Ectodermal cell (in vitro differentiated cells): Measurements from ENCODE around the gene ST7. TPM values are rescaled to one million over a fixed set of nuclear protein-coding genes. Genes with fewer than 3 reads are reported as not detected.

ENCODE experiments used
- H3K27ac ChIP-seq: 2 replicates; pipeline ENCODE4 v1.7.0; 2013; ENCODE audit warnings: mild to moderate bottlenecking, low read depth, low read length; ENCODE audit not compliant: insufficient read depth, poor library complexity, severe bottlenecking
- H3K27me3 ChIP-seq: 2 replicates; pipeline ENCODE4 v1.7.0; 2013; ENCODE audit warnings: mild to moderate bottlenecking, low read length; ENCODE audit not compliant: insufficient read depth, control insufficient read depth, poor library complexity, severe bottlenecking
- H3K36me3 ChIP-seq: one replicate; pipeline ENCODE4 v1.7.0; 2013; ENCODE audit warnings: low read length; ENCODE audit not compliant: control insufficient read depth, insufficient read depth
- H3K4me1 ChIP-seq: one replicate; pipeline ENCODE4 v1.7.0; 2013; ENCODE audit warnings: low read length; ENCODE audit not compliant: control insufficient read depth, insufficient read depth
- H3K4me3 ChIP-seq: 2 replicates; pipeline ENCODE4 v1.7.0; 2013; ENCODE audit warnings: low read depth, low read length, control low read depth; ENCODE audit not compliant: insufficient read depth
- H3K9me3 ChIP-seq: 2 replicates; pipeline ENCODE4 v1.7.0; 2013; ENCODE audit warnings: mild to moderate bottlenecking, low read length, moderate library complexity; ENCODE audit not compliant: control insufficient read depth
- WGBS, 2 experiments: methylation state at CpG; one replicate each; pipeline ENCODE4 v1.1.7; 2013; ENCODE audit warnings: missing lambda C conversion rate in 2 of 2; 5-methylcytosine and 5-hydroxymethylcytosine counted together
- polyA plus RNA-seq, 4 experiments: library from polyadenylated mRNA; stranded (reverse); fragments of 50-300 nt; gene quantifications; one replicate each; pipeline ENCODE4 v1.2.3, GENCODE V29; 2013

The ST7 gene, protein sequence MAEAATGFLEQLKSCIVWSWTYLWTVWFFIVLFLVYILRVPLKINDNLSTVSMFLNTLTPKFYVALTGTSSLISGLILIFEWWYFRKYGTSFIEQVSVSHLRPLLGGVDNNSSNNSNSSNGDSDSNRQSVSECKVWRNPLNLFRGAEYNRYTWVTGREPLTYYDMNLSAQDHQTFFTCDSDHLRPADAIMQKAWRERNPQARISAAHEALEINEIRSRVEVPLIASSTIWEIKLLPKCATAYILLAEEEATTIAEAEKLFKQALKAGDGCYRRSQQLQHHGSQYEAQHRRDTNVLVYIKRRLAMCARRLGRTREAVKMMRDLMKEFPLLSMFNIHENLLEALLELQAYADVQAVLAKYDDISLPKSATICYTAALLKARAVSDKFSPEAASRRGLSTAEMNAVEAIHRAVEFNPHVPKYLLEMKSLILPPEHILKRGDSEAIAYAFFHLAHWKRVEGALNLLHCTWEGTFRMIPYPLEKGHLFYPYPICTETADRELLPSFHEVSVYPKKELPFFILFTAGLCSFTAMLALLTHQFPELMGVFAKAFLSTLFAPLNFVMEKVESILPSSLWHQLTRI
- 8.7 TPM for polyA plus RNA-seq (2013, experiment 1 of 4)
- polyA plus RNA-seq (2013, experiment 2 of 4) = 10.1 TPM
- 7.3 TPM for polyA plus RNA-seq (2013, experiment 3 of 4)
- polyA plus RNA-seq (2013, experiment 4 of 4) = 10.2 TPM

DNA sequence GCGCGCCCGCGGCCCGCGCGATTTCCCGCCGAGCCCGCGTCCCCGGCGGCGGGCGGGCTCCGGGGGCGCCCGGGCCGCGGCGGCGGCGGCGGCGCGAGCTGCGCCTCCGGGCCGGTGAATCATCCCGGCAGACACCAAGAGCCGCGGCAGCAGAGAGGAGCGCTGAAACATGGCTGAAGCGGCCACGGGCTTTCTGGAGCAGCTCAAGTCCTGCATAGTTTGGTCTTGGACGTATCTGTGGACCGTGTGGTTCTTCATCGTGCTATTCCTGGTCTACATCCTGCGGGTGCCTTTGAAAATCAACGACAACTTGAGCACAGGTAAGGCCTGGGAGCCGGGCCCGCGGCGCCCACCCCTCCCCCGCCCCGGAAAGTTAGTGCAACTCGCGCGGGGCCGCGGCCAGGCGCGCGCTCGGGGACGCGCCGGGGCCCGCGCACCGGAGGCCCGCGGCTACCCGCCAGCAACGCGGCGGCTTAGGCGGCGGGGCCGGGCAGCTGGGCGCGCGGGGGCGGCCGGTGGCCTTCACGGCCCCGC is at the start of gene ST7:
Gene ST7 (plus strand): TSS at position 130 of the 534 bp plus-strand sequence. CDS start 40 bp downstream, at position 170.
- no peaks in the 10 kb centered on the region for H3K27me3 ChIP-seq
- H3K4me1 ChIP-seq = peaks cover 5% of the 10 kb centered on the region
- H3K9me3 ChIP-seq = no peaks in the 10 kb centered on the region
- H3K27ac ChIP-seq = peak within 1 kb of the TSS; percentile 92
- WGBS, 2 experiments = 0% methylated on average over 77 of the region's 77 CpGs
- peak within 1 kb of the TSS; percentile 88 for H3K4me3 ChIP-seq
- H3K36me3 ChIP-seq = no peaks in the 10 kb centered on the region

DNA sequence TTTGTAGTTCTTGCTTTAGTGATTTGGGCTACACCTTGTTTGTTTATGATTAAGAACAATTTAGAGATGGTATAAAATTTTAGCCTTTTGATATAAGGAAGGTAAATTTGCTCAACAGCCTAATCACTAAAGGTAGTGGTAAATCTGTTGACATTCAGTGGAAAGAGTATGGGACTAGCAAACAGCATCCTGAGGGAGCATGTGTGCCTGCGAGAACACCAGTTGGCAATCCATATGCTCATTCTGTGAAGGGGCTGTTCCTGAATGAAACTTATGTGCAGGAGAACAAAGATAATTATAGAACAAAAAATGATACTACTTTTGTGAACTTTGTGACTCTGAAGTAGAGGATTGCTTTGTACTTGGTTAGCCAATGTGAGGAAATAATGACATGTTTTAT is 46.9 kb upstream of the ST7 start:
- Histone ChIP-seq H3K4me3 (no peak overlapping the region), H3K27ac (no peak overlapping the region), H3K9me3 (no peaks in the 10 kb centered on the region), H3K4me1 (peaks cover 4% of the 10 kb centered on the region), H3K27me3 (no peaks in the 10 kb centered on the region), H3K36me3 (peaks cover 11% of the 10 kb centered on the region)
- WGBS, 2 experiments = 92 to 100% methylated on average over 1 of the region's 1 CpG

DNA sequence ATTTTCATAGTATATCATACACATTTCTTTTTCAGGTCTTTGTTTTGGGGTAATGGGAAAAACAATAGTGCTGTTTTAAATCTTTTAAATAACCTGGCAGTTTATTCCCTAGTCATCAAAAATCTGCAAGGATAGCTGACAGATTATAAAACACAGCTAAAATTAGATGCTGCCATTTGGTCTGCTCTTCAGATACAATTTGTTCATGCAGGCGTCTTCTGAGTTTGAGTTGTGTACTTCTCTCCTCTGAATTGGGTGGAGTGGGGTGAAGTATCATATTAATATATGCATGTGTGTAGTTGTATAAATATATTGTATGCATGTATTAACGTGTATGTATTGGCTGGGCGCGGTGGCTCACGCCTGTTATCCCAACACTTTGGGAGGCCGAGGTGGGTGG is 42.9 kb upstream of the ST7 start:
- Histone ChIP-seq H3K36me3 (peaks cover 33% of the 10 kb centered on the region), H3K4me1 (peaks cover 2% of the 10 kb centered on the region), H3K27me3 (no peaks in the 10 kb centered on the region), H3K4me3 (no peak overlapping the region), H3K9me3 (no peaks in the 10 kb centered on the region), H3K27ac (no peak overlapping the region)
- WGBS, 2 experiments = 82 to 88% methylated on average over 6 of the region's 6 CpGs

DNA sequence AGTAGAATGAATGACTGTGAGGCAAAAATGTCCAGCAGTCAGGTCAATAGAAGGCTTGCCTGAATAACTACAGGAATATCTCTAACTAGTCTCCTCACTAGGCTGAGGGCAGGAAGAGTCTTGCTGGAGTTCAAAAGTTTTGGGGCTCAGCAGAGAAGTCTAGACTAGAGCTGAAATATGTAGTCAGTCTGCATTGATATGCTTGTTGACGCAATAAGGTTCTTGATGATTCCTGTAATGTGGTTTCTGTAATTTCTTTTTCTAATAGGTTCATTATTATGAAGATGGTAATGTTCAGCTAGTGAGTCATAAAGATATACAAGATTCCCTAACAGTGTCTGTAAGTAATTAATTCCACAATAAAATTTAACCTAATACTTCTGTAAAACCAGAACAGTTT is 41.5 kb upstream of the ST7 start:
- Histone ChIP-seq H3K27ac (no peak overlapping the region), H3K36me3 (peaks cover 33% of the 10 kb centered on the region)
- 89 to 92% methylated on average over 1 of the region's 1 CpG for WGBS, 2 experiments

DNA sequence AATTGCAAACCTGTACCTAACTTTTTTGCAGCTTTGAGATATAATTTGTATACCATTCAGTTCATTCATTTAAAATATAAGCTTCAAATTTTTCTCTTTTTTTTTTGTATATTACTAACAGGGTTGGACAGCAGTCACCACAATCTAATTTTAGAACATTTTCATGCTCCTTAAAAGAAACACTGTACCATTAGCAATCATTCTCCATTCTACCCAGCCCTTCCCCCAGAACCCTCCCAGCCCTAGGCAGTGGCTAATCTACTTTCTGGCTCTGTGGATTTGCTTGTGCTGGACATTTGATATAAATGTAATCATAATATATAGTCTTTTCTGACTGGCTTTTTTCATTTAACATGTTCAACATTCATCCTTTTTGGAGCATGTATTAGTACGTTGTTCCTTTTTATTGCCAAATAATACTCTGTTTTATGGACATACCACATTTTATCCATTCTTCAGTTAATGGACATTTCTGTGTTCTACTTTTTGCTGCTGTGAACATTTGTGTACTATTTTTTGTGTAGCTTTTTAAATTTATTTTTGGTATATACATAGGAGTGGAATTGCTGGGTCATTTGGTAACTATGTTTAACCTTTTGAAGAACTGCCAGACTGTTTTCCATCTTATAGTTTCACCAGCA is 40.9 kb upstream of the ST7 start:
- H3K36me3 ChIP-seq = peaks cover 33% of the 10 kb centered on the region
- H3K27ac ChIP-seq = no peak overlapping the region
- WGBS, 2 experiments = 100% methylated on average over 1 of the region's 1 CpG
- H3K4me1 ChIP-seq = no peaks in the 10 kb centered on the region
- no peaks in the 10 kb centered on the region for H3K27me3 ChIP-seq
- no peaks in the 10 kb centered on the region for H3K9me3 ChIP-seq
- no peak overlapping the region for H3K4me3 ChIP-seq

More for the DNA sequence above, 41.5 kb upstream of the ST7 start:
- Histone ChIP-seq H3K4me3 (no peak overlapping the region), H3K4me1 (no peaks in the 10 kb centered on the region), H3K9me3 (no peaks in the 10 kb centered on the region), H3K27me3 (no peaks in the 10 kb centered on the region)

DNA sequence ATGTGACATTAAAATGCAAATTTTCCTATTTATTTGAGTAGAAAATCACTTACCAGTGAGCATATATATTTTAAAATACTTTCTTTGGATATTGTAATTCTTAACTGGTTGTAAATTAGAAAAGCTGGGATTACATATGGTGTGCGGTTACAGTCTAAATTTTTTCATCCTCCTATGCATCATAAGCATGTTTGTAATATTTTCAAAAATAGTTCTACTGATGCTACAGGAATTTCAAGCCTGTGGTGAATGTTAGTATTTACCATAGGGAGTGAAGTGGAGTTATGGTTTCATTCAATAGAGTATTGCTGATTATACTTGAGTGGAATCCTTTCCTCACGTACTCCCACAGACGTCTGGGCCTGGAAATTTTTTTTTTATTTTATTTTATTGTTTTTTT is 34.6 kb upstream of the ST7 start:
- Histone ChIP-seq H3K36me3 (peaks cover 14% of the 10 kb centered on the region), H3K4me1 (no peaks in the 10 kb centered on the region), H3K4me3 (no peak overlapping the region), H3K27me3 (no peaks in the 10 kb centered on the region), H3K9me3 (no peaks in the 10 kb centered on the region), H3K27ac (no peak overlapping the region)
- WGBS, 2 experiments = no CpG with 5 or more reads among the region's 3 CpGs

DNA sequence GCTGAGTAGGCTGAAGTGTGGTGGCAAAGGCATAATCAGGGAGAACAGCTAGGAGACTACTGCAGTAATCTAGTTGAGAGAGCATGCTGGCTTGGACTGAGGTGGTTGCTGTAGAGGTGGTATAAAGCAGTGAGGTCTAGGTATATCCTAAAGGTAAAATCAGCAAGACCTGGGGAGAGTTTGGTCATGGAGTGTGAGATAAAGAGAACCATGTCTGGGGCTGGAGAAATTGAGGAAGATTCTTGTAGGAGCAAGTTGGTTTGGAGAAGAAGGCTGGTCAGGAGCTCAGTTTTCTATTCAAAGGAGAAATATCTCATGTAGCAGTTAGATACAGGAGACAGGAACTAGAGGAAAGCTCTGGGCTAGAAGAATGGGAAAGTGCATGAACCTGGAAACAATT is 32.9 kb upstream of the ST7 start:
- H3K27ac ChIP-seq = no peak overlapping the region

DNA sequence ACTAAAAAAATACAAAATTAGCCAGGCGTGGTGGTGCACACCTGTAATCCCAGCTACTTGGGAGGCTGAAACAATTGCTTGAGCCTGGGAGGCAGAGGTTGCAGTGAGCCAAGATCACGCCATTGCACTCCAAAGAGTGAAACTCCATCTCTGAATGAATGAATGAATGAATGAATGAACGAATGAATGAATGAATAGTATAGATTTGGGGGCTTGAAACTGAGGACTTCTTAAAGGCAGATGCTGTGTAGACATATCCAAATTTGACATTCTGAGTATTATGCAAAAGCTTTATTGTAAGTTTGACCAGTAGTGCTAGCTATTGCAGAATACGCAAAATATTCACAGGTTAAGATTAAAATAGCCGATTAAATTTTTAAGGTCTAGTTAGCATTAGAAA is 30.8 kb upstream of the ST7 start:
- H3K36me3 ChIP-seq = peaks cover 6% of the 10 kb centered on the region
- H3K4me1 ChIP-seq = no peaks in the 10 kb centered on the region
- no peaks in the 10 kb centered on the region for H3K27me3 ChIP-seq
- no peak overlapping the region for H3K27ac ChIP-seq
- H3K4me3 ChIP-seq = no peak overlapping the region
- H3K9me3 ChIP-seq = no peaks in the 10 kb centered on the region
- WGBS, 2 experiments = 69 to 71% methylated on average over 5 of the region's 5 CpGs

More for the DNA sequence above, 32.9 kb upstream of the ST7 start:
- Histone ChIP-seq H3K4me1 (no peaks in the 10 kb centered on the region), H3K4me3 (no peak overlapping the region), H3K9me3 (no peaks in the 10 kb centered on the region), H3K27me3 (no peaks in the 10 kb centered on the region), H3K36me3 (peaks cover 7% of the 10 kb centered on the region)

DNA sequence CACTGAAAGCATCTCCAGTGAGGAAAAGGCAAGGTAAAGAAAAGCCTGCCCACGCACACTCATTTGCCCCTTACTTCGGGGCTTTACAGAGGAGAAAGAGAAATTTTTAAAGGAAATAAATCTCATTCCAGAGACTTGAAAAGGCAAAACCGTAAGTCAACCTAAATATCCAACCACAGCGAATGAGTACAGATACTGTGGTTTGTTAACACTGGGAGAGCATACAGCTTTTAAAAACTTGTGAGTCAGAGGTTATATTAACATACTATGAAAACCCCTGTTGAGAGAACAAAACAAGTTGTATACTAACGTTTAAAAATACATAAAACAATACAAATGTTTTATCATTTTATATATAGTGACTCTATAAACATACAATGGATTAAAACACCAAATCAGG is 28.6 kb upstream of the ST7 start:
- no peaks in the 10 kb centered on the region for H3K9me3 ChIP-seq
- no peaks in the 10 kb centered on the region for H3K36me3 ChIP-seq
- WGBS, 2 experiments = 86 to 92% methylated on average over 3 to 4 of the region's 5 CpGs
- H3K4me3 ChIP-seq = no peak overlapping the region
- no peak overlapping the region for H3K27ac ChIP-seq
- no peaks in the 10 kb centered on the region for H3K4me1 ChIP-seq
- H3K27me3 ChIP-seq = no peaks in the 10 kb centered on the region

DNA sequence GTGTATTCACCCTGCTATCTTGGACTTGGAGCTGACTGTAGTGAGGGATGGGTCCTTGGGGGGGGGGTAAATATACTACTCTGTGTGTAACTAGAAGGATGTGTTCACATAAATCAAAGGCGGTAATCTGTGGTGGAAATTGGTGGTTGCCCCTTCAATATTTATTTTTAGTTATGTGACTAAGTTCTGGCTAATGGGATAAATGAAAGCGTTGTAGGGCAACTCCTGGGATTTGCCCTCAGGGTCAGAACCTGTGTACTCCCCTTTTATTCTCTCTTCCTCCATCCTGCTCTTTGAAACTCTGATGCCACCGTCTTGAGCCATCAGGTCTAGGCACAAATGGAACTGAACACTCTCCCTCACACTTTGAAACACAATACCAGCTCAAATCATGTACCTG is 24.3 kb upstream of the ST7 start:
- Histone ChIP-seq H3K4me3 (no peak overlapping the region), H3K9me3 (no peaks in the 10 kb centered on the region), H3K36me3 (no peaks in the 10 kb centered on the region), H3K27me3 (peaks cover 9% of the 10 kb centered on the region), H3K27ac (no peak overlapping the region), H3K4me1 (no peaks in the 10 kb centered on the region)
- 91 to 97% methylated on average over 3 of the region's 3 CpGs for WGBS, 2 experiments
